GM18519 (cell line): ENCODE data around the gene SNIP1.
"Not testable (repeated sequence)": the region's sequence is repeated elsewhere in the genome, so short reads cannot be mapped to it uniquely, and the experiment has no call there.

Source experiments
- ATAC-seq: cut with Tn5 transposase; IDR thresholded peaks from one replicate; pipeline ENCODE4 v1.9.1; 2021; ENCODE audit warnings: mild to moderate bottlenecking, moderate library complexity; ENCODE audit not compliant: unreplicated experiment, low FRiP score

The SNIP1 gene

DNA sequence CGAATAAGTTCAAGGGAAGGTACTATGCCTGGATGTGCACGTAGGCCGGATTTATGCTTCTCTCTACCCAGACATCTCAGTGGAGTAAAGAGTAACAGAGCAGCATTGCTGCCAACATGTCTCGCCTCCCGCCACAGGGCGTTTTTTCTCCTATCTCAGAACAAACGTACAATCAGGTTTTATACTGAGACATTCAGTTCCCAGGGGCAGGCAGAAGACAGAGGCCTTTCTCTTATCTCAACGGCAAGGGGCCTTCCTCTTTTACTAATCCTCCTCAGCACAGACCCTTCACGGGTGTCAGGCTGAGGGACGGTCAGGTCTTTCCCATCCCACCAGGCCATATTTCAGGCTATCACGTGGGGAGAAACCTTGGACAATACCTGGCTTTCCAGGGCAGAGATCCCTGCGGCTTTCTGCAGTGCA, 5.9 kb upstream of the SNIP1 start:
- ATAC-seq, result not testable (repeated sequence)

DNA sequence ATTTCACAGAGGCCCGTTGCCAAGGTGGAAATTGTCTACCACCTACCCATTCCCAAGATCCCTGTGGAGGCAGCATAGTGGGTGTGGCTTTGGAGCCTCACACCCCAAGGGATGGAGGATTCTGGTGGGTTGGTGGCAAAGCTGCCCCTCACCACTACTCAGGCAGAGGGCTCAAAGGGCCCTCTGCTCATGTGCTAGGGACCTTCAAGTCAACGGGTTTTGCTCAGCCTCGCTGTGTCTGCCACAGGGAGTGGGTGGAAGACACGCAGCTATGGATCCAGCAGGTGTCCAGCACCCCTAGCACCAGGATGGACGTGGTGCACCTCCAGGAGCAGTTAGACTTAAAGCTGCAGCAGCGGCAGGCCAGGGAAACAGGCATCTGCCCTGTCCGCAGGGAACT, 5.0 kb upstream of the SNIP1 start:
- no peak for ATAC-seq

DNA sequence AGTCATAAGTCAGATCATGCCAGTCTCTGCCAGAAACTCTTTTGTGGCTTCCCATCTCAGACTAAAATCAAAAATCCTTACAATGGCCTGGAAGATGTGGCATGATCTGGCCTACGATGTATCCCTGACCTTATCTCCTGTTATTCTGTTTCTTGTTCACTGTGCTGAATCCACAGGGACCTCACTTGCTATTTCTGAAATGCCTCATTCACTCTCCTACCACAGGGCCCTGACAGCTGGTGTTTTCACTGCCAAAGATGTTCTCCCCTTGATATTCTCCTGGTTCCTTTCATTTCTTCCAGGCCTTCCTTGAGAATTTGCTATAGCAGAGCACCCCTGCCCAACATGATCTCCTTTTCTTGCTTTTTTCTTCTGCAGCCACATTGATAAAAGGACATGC, 4.3 kb upstream of the SNIP1 start:
- ATAC-seq, result no peak

DNA sequence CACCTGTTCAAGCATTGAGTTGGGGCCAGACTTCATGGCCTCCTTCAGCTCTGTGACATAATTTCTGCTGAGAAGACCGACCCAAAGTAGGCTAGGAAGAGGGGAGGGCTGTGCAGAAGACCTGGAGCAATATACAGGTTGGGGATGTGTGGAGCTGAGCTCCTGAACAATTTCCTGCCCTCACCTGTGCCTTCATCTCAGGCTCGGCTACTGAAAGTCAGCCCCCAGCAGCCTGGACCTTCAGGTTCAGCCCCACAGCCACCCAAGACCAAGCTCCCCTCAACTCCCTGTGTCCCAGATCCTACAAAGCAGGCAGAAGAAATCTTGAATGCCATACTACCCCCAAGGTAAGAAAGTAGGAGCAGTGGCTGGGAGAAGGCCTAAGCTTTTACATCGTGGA, 3.3 kb upstream of the SNIP1 start:
- ATAC-seq, result no peak

DNA sequence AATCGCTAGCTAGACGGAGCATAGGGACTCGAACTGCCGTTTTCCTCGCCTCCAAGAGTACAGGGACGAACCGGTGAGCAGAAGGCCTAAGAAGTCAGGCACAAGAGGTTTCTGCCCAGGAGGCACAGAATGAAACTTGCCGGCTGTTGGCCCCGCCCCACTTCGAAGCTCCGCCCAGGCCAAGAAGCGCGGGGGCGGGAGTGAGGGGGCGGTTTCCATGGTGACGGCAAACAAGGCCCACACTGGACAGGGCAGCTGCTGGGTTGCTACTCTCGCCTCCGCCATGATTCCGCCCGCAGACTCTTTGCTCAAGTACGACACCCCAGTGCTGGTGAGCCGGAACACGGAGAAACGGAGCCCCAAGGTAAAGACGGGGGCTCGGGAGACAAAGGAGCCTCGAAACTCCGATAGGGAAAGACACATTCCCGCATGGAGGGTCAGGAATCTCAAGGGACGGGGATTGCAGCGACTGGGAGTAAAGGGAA, 2.7 kb upstream of the SNIP1 start, which contains the start of gene DNALI1:
Gene DNALI1, plus strand, starts transcription at position 229 of the 485 bp plus-strand sequence. Its CDS starts 55 bp downstream, at position 284.
- ATAC-seq, result no peak

DNA sequence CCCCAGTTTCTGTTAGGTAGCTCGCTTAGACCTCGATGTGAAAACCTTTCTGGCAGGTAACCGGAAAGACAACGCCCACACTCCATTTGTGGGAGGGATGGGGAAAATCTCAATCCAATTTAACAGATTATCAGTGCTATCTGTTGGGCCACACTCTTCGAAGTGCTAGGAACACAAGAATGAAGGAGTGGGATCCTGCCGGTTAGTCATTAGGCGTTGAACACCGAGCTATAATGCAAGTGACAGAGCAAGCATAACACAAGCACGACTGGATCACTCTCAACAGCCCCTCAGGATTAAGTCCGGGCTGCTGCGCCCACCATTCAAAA, 531 bp downstream of the SNIP1 start:
- no peak for ATAC-seq

DNA sequence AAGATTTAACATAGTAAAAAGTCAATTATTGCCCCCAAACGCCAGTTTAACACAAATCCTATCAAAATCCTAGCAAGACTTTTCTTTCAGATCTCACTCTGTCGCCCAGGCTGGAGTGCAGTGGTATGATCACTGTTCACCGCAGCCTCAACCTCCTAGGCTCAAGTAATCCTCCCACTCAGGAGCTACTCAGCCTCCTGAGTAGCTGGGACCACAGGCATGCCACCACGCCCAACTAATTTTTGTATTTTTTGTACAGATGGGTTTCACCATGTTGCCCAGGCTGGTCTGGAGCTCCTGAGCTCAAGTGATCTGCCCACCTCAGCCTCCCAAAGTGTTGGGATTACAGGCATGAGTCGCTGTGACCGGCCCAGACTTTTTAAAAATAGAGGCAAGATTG, 4.8 kb downstream of the SNIP1 start:
- no peak for ATAC-seq

DNA sequence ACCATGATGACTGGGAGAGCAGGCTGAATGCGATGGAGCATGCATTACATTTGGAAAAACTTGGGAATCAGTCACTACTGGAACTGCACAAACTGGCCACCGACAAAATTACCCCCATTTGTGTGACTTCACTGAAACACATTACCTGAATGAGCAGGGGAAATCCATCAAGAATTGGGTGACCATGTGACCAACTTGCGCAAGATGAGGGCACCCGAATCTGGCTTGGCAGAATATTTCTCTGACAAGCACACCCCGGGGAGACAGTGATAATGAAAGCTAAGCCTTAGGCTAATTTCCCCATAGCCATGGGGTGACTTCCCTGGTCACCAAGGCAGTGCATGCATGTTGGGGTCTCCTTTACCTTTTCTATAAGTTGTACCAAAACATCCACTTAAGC, 9.1 kb downstream of the SNIP1 start:
- no peak for ATAC-seq

DNA sequence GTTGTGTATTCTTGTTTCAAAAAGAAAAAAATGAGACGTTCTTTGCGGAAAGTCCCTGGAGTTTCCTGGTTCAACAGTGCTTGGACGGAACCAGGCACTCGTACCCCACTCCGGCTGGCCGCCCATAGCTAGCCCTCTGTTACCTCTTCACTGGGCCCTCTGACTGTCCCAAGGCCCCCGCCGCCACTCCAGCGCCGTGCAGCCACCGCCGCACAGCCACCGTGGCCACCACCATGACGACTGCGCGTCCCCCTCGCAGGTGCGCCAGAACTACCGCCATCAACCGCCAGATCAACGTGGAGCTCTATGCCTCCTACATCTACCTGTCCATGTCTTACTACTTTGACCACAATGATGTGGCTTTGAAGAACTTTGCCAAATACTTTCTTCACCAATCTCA, 9.6 kb downstream of the SNIP1 start:
- ATAC-seq, result no peak

DNA sequence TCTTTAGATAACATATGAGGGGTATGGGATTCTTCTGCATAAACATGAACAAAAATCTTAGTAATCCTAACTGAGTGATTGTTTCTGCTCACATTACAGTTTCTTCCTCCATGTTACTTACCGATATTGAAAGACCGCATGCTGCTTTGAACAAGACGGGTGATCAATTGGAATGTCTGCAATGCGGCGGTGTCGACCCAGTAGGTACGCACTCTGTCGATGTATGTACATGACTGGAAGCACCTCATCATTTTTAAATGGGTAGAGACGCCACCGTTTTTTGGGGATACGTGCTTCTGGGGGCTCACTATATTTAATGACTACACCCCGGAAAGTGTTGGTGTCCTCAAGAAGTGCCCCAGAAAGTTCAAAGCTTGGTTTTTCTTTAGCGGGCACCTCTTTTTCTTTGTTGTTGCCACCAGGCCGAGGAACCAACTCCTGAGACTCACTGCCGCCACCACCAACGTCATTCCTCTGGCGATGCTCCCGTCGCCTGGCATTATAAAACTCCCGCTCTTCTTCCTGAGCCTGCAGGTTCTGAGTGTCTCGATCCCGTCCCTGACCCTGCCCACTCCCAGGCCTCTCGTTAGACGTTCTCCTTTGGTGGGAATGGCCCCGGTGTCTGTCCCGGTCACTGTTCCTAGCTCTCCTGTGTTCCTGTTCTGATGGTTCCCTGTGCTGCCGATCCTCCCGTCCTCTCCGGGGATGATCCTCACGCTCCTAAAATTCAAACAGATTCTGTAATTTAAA, 13.9 kb downstream of the SNIP1 start:
- no peak for ATAC-seq

DNA sequence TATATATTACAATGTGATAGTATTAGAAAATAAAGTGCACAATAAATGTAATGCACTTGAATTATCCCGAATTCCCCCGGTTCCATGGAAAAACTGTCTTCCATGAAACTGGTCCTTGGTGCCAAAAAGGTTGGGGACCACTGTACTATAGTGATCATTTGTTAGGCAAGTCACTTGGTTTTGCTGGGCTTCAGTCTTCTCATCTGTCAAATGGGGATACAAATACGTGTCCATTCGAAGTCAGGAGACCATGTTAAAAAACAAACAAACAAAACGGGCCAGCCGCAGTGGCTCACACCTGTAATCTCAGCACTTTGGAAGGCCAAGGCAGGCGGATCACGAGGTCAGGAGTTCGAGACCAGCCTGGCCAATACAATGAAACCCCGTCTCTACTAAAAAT, 14.9 kb downstream of the SNIP1 start:
- ATAC-seq, result not testable (repeated sequence)

DNA sequence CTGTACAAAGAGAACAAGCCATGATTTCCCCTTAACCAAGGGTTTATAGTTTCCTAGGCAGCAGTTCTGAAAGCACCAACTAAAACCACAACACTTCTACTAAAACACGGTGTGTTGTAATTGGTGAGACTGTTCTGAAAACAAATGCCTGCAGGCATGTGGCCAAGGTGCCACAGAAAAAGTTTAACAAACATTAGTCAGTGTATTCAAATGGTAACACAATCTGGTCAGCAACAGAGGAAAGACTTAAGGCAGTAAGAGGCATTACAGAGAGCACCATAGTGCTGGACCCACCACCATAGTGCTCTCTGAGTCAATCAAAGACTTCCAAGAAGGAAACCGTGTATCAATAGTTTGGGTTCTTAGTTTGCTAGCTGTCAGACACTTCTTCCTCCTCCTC, 16.7 kb downstream of the SNIP1 start:
- no peak for ATAC-seq

DNA sequence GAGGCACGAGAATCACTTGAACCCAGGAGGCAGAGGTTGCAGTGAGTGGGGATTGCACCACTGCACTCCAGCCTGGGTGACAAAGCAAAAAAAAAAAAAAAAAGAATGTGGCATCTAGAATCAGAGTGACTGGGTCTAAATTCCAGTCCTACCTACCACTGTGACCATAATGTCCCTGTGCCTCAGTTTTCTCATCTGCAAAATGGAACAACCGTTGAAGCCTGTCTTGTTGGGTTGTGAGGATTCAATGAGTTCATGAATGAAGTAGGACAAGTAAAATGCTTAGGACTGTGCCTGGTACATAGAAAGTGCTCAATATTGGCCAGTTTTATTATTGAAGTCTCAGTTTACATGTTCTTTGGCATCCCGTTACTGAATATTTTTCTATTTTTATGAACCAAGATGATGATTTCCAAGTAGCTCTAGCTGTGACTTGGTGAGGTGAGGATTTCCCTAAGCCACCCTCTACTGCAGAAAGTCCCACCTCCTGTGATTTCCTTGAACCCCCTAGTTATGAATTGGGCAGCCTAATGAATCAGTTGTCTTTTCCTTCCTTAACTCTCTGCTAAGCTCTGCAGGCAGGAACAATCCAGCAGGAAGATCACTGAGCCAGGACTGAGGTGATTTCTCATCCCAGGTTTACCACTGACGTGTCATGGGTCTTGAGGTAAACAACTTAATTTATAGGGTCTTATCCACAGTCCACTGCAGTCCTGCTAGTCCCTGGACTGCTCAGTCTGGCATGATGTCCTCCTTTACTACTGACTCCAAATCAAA, 20.6 kb downstream of the SNIP1 start:
- no peak for ATAC-seq

DNA sequence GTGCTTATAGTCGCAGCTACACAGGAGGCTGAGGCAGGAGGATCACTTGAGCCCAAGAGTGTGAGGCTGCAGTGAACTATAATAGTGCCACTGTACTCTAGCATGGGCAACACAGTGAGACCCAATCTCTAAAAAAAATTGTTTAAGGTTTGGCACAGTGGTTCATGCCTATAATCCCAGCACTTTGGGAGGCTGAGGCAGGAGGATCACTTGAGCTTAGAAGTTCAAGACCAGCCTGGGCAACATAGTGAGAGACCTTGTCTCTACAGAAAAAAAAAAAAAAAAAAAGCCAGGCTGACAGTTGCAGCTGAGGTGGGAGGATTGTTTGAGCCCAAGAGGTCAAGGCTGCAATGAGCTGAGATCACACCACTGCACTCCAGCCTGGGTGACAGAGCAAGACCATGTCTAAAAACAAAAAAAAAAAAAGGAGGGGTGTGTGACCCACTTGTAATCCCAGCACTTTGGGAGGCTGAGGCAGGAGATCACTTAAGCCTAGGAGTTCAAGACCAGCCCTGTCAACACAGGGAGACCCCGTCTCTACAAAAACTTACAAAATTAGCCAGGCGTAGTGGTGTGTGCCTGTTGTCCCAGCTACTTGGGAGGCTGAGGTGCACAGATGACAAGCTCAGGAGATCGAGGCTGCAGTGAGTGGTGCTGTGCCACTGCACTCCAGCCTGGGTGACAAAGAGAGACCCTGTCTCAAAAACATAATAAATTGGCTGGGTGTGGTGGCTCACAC, 21.5 kb downstream of the SNIP1 start:
- not testable (repeated sequence) for ATAC-seq

DNA sequence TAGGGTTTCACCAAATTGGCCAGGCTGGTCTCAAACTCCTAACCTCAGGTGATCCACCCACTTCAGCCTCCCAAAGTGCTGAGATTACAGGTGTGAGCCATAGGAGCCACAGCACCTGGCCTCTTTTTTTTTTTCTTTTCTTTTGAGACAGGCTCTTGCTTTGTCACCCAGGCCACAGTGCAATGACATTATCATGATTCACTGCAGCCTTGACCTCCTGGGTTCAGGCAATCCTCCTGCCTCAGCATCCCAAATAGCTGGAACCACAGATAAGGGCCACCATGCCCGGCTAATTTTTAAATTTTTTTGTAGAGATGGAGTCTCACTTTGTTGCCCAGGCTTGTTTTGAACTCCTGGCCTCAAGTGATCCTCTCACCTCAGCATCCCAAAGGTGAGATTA, 24.2 kb downstream of the SNIP1 start:
- not testable (repeated sequence) for ATAC-seq

DNA sequence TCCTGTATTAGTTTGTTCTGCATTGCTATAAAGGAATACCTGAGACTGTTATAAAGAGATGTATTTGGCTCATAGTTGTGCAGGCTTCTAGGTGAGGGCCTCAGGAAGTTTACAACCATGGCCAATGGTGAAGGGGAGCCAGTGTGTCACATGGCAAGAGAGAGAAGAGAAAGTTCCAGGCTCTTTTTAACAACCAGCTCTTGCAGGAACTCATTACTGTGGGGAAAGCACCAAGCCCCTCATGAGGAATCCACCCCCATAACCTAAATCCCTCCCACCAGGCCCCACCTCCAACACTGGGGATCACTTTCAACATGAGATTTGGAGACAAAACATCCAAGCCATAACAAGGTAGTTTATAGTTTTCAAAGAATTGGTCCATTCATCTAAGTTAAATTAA, 34.5 kb downstream of the SNIP1 start:
- no peak for ATAC-seq

DNA sequence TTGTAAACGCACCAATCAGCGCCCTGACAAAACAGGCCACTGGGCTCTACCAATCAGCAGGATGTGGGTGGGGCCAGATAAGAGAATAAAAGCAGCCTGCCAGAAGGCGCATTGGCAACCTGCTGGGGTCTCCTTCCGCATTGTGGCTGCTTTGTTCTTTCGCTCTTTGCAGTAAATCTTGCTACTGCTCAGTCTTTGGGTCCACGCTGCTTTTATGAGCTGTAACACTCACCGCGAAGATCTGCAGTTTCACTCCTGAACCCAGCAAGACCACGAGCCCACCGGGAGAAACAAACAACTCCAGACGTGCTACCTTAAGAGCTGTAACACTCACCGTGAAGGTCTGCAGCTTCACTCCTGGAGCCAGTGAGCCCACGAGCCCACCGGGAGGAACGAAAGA, 35.2 kb downstream of the SNIP1 start:
- ATAC-seq, result not testable (repeated sequence)

DNA sequence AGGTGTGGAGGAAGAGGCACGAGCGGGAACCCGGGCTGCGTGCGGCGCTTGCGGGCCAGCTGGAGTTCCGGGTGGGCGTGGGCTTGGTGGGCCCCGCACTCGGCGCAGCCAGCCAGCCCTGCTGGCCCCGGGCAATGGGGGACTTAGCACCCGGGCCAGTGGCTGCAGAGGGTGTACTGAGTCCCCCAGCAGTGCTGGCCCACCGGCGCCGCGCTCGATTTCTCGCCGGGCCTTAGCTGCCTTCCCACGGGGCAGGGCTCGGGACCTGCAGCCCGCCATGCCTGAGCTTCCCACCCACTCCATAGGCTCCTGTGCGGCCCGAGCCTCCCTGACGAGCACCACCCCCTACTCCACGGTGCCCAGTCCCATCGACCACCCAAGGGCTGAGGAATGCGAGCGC, 35.9 kb downstream of the SNIP1 start:
- not testable (repeated sequence) for ATAC-seq

DNA sequence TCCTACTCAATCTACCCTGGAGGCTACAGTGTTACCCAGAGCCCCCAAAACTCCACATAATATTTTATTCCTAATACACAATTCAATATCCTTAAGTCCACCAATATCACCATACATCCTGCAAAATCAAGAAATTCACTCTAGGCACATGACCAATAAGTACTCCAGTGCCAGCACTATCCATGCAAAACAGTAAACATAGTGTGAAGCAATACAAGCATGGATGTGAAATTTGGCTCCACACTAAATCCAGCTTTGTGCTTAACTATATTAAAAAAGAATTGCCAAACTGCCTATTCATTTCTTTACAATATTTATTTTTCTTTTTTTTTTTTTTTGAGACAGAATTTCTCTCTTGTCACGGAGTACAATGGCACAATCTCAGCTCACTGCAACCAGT, 36.5 kb downstream of the SNIP1 start:
- no peak for ATAC-seq

DNA sequence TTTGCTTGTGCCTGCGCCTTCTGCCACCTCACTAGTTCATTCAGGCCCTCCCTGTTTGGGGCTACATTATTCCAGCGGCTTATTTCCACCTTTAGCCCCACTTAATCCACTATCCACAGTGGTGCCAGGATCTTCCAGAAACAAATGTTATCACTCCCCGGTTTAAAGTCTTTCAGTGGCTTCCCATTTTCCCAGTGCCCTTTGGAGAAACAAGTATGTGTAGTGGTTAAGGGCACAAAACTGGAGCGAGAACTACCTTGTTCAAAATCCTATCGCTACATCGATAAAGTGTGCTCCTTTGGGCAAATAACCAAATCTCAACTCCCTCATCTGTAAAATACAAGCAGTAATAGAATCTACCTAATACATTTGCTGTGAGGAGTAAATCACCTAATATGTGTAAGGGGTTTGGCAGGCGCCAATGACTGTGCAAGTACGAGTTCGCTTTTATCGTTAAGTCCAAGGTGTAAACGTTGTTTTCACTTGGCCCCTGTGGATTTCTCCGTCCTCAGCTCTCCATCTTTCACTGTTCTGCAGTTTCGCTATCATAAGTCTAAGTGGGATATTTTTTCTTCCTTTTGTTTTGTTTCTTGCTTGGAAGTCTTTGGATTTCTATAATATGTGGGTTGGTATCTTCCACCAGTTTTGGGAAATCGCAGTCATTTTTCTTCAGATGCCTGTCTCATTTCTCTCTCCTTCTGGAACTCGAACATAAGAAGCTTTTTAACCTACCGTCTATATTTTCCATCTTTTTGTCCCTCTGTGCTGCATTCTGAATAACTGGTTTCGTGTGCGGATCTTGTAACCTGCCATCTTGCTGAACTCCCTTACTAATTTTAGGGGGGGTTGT, 38.7 kb downstream of the SNIP1 start:
- no peak for ATAC-seq
